ENCODE data around the gene GHRL. TPM values are rescaled to one million over a fixed set of nuclear protein-coding genes. Genes with fewer than 3 reads are reported as not detected.

Gene GHRL
- total RNA-seq, 1 experiment from 2014 or later, result not detected

GRCh38 chr3:10247679-10248183 is 45.0 kb downstream of the GHRL start:
- TSS peak; percentile 69 for BruUV-seq (replicated peaks)
- Histone ChIP-seq H3K4me1 (peaks cover 12% of the 10 kb centered on the region; the same call in 1 of the 2 replicates), H3K27me3 (replicated peaks; ENCODE audit: control insufficient read depth, insufficient read depth, low read length) (no peaks in the 10 kb centered on the region), H3K36me3 (ENCODE audit: control insufficient read depth, insufficient read depth, low read length) (no peaks in the 10 kb centered on the region; the same call in 1 of the 2 replicates), H3K9me3 (peaks cover 7% of the 10 kb centered on the region; the same call in 1 of the 2 replicates), H3K4me3 (ENCODE audit: low read depth, low read length) (peak overlapping the region; percentile 76)
- ChIA-PET CTCF (interaction anchor here (0.6 to 1.4 kb wide), 5 partner anchors 16 to 170 kb away, joined by 3 to 6 read pairs (median 4); no protein-coding TSS in a partner anchor), POLR2A (interaction anchor here (0.5 to 1.5 kb wide), 5 partner anchors 16 to 322 kb away, joined by 3 to 13 read pairs (median 8); no protein-coding TSS in a partner anchor)
- peak overlapping the region; percentile 92 for H3K27ac Mint-ChIP-seq (ENCODE audit: unreplicated experiment)
- H3K36me3 Mint-ChIP-seq (ENCODE audit: insufficient read depth, unreplicated experiment), result peaks cover 49% of the 10 kb centered on the region
- intact Hi-C loops (cut with micrococcal nuclease; ENCODE audit: unreplicated experiment), result loop anchor here (1.0 to 5.0 kb wide), 2 partner anchors 43 to 45 kb away; partner anchors contain the start of gene GHRL
- DNase-seq, result no peak
- H3K9me3 Mint-ChIP-seq (ENCODE audit: unreplicated experiment), result peaks cover 10% of the 10 kb centered on the region
- H3K4me1 Mint-ChIP-seq (ENCODE audit: low read depth, unreplicated experiment), result peaks cover 5% of the 10 kb centered on the region
- H3K4me3 Mint-ChIP-seq (ENCODE audit: unreplicated experiment), result peak overlapping the region; percentile 92
- no peaks in the 10 kb centered on the region for H3K27me3 Mint-ChIP-seq (ENCODE audit: insufficient read depth, unreplicated experiment)
- TF ChIP-seq CTCF (IDR thresholded peaks at IDR 0.05; ENCODE audit: insufficient read depth in 1 of 2, low read depth in 1 of 2, low read length in 1 of 2, severe bottlenecking in 1 of 2, unreplicated experiment in 1 of 2), result no peak

- TF ChIP-seq CTCF (IDR thresholded peaks at IDR 0.05; ENCODE audit: insufficient read depth in 1 of 2, low read depth in 1 of 2, low read length in 1 of 2, severe bottlenecking in 1 of 2, unreplicated experiment in 1 of 2), result no peak
- Mint-ChIP-seq H3K9me3 (ENCODE audit: unreplicated experiment) (peaks cover 10% of the 10 kb centered on the region), H3K4me3 (ENCODE audit: unreplicated experiment) (no peak overlapping the region), H3K4me1 (ENCODE audit: low read depth, unreplicated experiment) (peaks cover 5% of the 10 kb centered on the region), H3K36me3 (ENCODE audit: insufficient read depth, unreplicated experiment) (peaks cover 33% of the 10 kb centered on the region), H3K27me3 (ENCODE audit: insufficient read depth, unreplicated experiment) (no peaks in the 10 kb centered on the region), H3K27ac (ENCODE audit: unreplicated experiment) (no peak overlapping the region)
- Histone ChIP-seq H3K4me3 (ENCODE audit: low read depth, low read length) (no peak overlapping the region), H3K36me3 (ENCODE audit: control insufficient read depth, insufficient read depth, low read length) (no peaks in the 10 kb centered on the region), H3K9me3 (peaks cover 7% of the 10 kb centered on the region; the same call in 1 of the 2 replicates), H3K4me1 (peaks cover 4% of the 10 kb centered on the region; the same call in 1 of the 2 replicates), H3K27me3 (replicated peaks; ENCODE audit: control insufficient read depth, insufficient read depth, low read length) (no peaks in the 10 kb centered on the region)
- BruUV-seq (replicated peaks), result no TSS peak
- ChIA-PET CTCF (no interaction called here), POLR2A (no interaction called here)
- DNase-seq, result no peak
- intact Hi-C loops (cut with micrococcal nuclease; ENCODE audit: unreplicated experiment), result loop anchor here (5.0 kb wide), 1 partner anchor 47 kb away; the partner anchor contains the start of gene GHRL
Measured at GRCh38 chr3:10245081-10245712, 47.5 kb downstream of the GHRL start.

GRCh38 chr3:10244009-10244408 is 48.7 kb downstream of the GHRL start:
- Histone ChIP-seq H3K27me3 (replicated peaks; ENCODE audit: control insufficient read depth, insufficient read depth, low read length) (no peaks in the 10 kb centered on the region), H3K36me3 (ENCODE audit: control insufficient read depth, insufficient read depth, low read length) (no peaks in the 10 kb centered on the region), H3K9me3 (peaks cover 7% of the 10 kb centered on the region; the same call in 1 of the 2 replicates), H3K4me1 (0 out of 2 replicates have a peak, but pooled peaks cover 3% of the 10 kb centered on the region), H3K4me3 (ENCODE audit: low read depth, low read length) (no peak overlapping the region)
- intact Hi-C loops (cut with micrococcal nuclease; ENCODE audit: unreplicated experiment), result no loop called here
- ChIA-PET CTCF (no interaction called here), POLR2A (no interaction called here)
- H3K27ac Mint-ChIP-seq (ENCODE audit: unreplicated experiment), result no peak overlapping the region
- no peak for TF ChIP-seq CTCF (IDR thresholded peaks at IDR 0.05; ENCODE audit: insufficient read depth in 1 of 2, low read depth in 1 of 2, low read length in 1 of 2, severe bottlenecking in 1 of 2, unreplicated experiment in 1 of 2)
- H3K27me3 Mint-ChIP-seq (ENCODE audit: insufficient read depth, unreplicated experiment), result no peaks in the 10 kb centered on the region
- peaks cover 26% of the 10 kb centered on the region for H3K36me3 Mint-ChIP-seq (ENCODE audit: insufficient read depth, unreplicated experiment)
- no TSS peak for BruUV-seq (replicated peaks)
- no peak for DNase-seq
- peaks cover 5% of the 10 kb centered on the region for H3K4me1 Mint-ChIP-seq (ENCODE audit: low read depth, unreplicated experiment)
- H3K9me3 Mint-ChIP-seq (ENCODE audit: unreplicated experiment), result peaks cover 10% of the 10 kb centered on the region
- H3K4me3 Mint-ChIP-seq (ENCODE audit: unreplicated experiment), result no peak overlapping the region

Measured in Caco-2 (cell line).